PFSK-1 (cell line): ENCODE data around the gene CTH.

Experiments
- POLR2AphosphoS5 ChIP-seq: IDR thresholded peaks from 2 replicates; pipeline ENCODE4 v1.6.1; 2012; ENCODE audit warnings: low read depth, mild to moderate bottlenecking, control low read depth, low read length, moderate library complexity
- REST ChIP-seq, 2 experiments: IDR thresholded peaks; 2 replicates each; pipeline versions ENCODE4 v1.6.1 to v1.8.0; 2011 to 2012; ENCODE audit warnings: low read depth in 2 of 2, low read length in 2 of 2, control low read depth in 1 of 2, inconsistent platforms in 1 of 2, mild to moderate bottlenecking in 1 of 2, moderate library complexity in 1 of 2; ENCODE audit not compliant: insufficient read depth in 1 of 2

- no peak for TF ChIP-seq REST (IDR thresholded peaks at IDR 0.05; ENCODE audit: insufficient read depth in 1 of 2, low read depth in 2 of 2, low read length in 2 of 2)
- TF ChIP-seq POLR2AphosphoS5, result no peak
Measured at GRCh38 chr1:70431317-70431716, 20.2 kb downstream of the CTH start.
